NK-92 (cell line): ENCODE measurements around the gene ZSWIM2.
"Not testable (repeated sequence)": the region's sequence is repeated elsewhere in the genome, so short reads cannot be mapped to it uniquely, and the experiment has no call there.

ENCODE experiments used
- DNase-seq: peaks from one replicate; lab custom pipeline; 2025; ENCODE audit not compliant: unreplicated experiment; lab: John Stamatoyannopoulos, UW

ZSWIM2 gene

DNA sequence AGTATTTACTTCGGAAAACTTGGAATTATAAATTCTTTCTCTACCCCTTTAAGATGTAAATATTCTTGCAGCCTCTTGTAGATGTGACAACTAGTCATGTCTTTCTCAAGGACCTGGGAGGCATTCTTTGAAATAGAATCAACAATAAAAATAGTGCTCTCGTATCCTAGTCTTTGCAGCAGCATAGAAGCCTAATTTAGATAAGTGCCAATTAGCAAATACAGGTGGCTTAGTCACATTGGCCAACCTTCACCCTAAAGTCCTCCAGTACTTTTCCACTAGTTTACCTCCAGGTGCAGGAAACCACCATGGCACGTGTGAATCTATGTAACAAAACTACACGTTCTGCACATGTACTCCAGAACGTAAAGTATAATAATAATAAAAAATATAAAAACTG lies 3.5 kb upstream of the ZSWIM2 start:
- DNase-seq, result no peak

DNA sequence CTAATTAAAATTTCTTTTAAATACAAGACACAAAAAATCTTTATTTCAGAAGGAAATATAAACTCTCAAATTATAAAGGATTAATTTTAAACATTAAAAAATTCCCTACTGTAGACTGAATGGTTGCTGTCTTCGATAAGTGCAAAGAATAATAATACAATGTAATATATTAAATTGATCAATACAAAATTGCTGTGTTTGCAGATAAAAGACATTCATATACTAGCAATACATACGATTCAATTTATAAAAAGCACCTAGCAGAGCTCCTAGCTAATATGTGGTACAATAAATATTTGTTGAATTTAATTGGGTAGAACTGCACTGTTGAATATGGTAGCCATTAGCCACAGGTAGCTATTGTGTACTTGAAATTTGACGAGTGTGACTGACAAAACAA lies 6.6 kb downstream of the ZSWIM2 start:
- DNase-seq, result no peak

- DNase-seq, result no peak
Observed at GRCh38 chr2:186841940-186842339, 7.0 kb downstream of the ZSWIM2 start.

- DNase-seq, result no peak
Observed at GRCh38 chr2:186835628-186836027, 13.3 kb downstream of the ZSWIM2 start.

DNA sequence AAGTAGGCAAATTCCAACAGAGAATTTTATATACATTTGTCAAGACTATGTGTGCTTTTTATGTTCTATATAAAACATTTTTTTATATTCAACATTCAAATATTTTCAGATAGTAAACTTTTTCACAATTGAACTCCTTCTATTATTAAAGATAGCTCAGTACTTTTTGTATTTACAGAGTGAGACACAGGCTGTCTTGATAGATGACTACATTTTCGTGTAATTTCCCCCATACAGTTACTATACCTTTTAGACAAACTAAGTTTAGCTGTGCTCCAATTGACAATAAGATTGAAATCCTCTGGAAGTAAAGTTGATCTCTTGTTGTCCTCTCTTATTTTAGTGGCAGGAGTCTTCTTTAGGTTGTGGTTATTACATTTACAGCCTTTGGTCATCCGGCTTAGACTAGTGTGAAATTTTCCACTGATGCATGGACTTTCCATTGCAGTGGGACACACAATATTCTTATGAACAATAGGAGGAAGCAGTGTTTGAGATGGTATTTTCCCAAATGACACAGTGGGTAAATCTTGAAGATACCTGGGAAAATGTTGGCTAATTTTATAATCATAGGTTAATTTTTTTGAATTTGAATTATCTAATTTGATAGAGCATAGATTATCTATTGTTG lies 21.0 kb downstream of the ZSWIM2 start:
- no peak for DNase-seq

DNA sequence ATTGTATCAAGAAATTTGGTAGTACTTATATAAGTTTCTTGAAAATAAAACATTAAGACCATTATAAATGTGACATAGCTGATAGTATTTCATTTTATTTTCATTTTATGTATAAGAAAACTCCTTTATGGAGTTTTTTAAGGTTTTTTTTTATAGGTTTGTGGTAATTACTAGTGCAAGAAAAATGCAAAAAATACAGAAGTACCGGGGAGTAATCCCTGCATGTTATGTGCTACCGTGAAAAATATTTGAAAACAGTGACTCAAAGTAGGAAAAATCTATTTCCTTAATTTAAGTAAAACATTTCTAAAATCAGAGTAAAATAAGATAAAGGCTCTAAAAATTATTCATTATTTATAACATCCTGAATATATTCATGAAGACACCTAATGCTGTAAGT lies 21.6 kb downstream of the ZSWIM2 start:
- DNase-seq, result no peak

GRCh38 chr2:186822323-186822722 lies 26.6 kb downstream of the ZSWIM2 start:
- DNase-seq, result no peak

DNA sequence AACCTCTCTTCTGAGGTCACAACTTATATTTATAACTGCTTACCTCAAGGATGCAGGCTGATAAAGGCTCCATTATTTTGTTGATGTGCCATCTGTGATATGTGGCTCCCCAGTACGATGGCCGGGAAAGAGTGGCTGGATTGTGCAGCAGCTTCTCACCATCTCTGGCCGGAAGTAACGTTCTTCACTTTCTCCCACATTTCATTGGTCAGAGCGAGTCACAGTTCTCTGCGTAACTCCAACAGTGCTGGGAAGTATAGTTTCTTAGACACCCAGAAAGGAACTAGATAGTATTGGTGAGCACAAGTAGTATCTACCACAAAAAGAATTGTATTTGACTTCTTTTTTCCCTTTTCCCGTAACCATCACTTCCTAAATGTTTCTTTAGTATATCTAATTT lies 28.7 kb downstream of the ZSWIM2 start:
- no peak for DNase-seq

- DNase-seq, result not testable (repeated sequence)
Observed at GRCh38 chr2:186811760-186812159, 37.2 kb downstream of the ZSWIM2 start.

- no peak for DNase-seq
Observed at GRCh38 chr2:186806591-186806990, 42.4 kb downstream of the ZSWIM2 start.

GRCh38 chr2:186798604-186799003 lies 50.4 kb downstream of the ZSWIM2 start:
- not testable (repeated sequence) for DNase-seq

GRCh38 chr2:186784930-186785329 lies 64.0 kb downstream of the ZSWIM2 start:
- DNase-seq, result no peak

DNA sequence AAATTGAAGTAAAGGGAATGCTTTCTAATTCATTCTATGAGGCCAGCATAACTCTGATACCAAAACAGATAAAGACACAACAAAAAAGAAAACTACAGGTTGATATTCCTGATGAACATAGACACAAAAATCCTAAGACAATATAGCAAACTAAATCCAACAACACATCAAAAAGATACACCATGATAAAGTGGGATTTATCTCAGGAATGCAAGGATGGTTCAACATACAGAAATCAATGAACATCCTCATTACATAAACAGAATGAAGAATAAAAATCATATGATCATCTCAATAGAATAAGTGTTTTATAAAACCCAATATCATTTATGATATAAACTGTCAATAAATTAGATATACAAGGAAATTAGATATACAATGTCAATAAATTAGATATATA lies 65.7 kb downstream of the ZSWIM2 start:
- DNase-seq, result no peak

- DNase-seq, result no peak
Observed at GRCh38 chr2:186780701-186781316, 68.2 kb downstream of the ZSWIM2 start.
